Activated CD8-positive, alpha-beta memory T cell treated with anti-CD3 and anti-CD28 coated beads, Interleukin-2, amount 50 U/mL, for 24 hours (primary cell): ENCODE measurements around the gene SF3B5.
"Not testable (repeated sequence)": the region's sequence is repeated elsewhere in the genome, so short reads cannot be mapped to it uniquely, and the experiment has no call there.

Experiments used
- DNase-seq: peaks from one replicate; pipeline ENCODE4 v3.0.0-alpha.2; 2020; ENCODE audit errors: extremely low read depth

The SF3B5 gene

GRCh38 chr6:144095134-144096002 is at the start of gene SF3B5:
SF3B5 (minus strand) TSS chr6:144095573; CDS start chr6:144095497, 76 bp downstream.
- DNase-seq: peak; percentile 97

GRCh38 chr6:144144996-144145395 is 49.6 kb upstream of the SF3B5 start:
- DNase-seq: no peak

GRCh38 chr6:144143878-144144277 is 48.5 kb upstream of the SF3B5 start:
- DNase-seq: no peak

GRCh38 chr6:144143106-144143505 is 47.7 kb upstream of the SF3B5 start:
- no peak for DNase-seq

- no peak for DNase-seq
Observed at GRCh38 chr6:144141470-144141869, 46.1 kb upstream of the SF3B5 start.

- DNase-seq: no peak
Observed at GRCh38 chr6:144140867-144141266, 45.5 kb upstream of the SF3B5 start.

- no peak for DNase-seq
Observed at GRCh38 chr6:144139817-144140216, 44.4 kb upstream of the SF3B5 start.

- no peak for DNase-seq
Observed at GRCh38 chr6:144138542-144138941, 43.2 kb upstream of the SF3B5 start.

- no peak for DNase-seq
Observed at GRCh38 chr6:144134737-144135136, 39.4 kb upstream of the SF3B5 start.

- DNase-seq: no peak
Observed at GRCh38 chr6:144134176-144134575, 38.8 kb upstream of the SF3B5 start.

- no peak for DNase-seq
Observed at GRCh38 chr6:144133225-144133821, 38.0 kb upstream of the SF3B5 start.

GRCh38 chr6:144132167-144132690 is 36.9 kb upstream of the SF3B5 start:
- not testable (repeated sequence) for DNase-seq

GRCh38 chr6:144131248-144131709 is 35.9 kb upstream of the SF3B5 start:
- no peak for DNase-seq

- no peak for DNase-seq
Observed at GRCh38 chr6:144129469-144129868, 34.1 kb upstream of the SF3B5 start.

- no peak for DNase-seq
Observed at GRCh38 chr6:144127097-144127496, 31.7 kb upstream of the SF3B5 start.

GRCh38 chr6:144123836-144124235 is 28.5 kb upstream of the SF3B5 start:
- DNase-seq: no peak

GRCh38 chr6:144123421-144123820 is 28.0 kb upstream of the SF3B5 start:
- DNase-seq: no peak

- no peak for DNase-seq
Observed at GRCh38 chr6:144122861-144123260, 27.5 kb upstream of the SF3B5 start.

GRCh38 chr6:144119376-144119775 is 24.0 kb upstream of the SF3B5 start:
- no peak for DNase-seq

- DNase-seq: no peak
Observed at GRCh38 chr6:144115219-144115618, 19.8 kb upstream of the SF3B5 start.

- no peak for DNase-seq
Observed at GRCh38 chr6:144113366-144113765, 18.0 kb upstream of the SF3B5 start.

- DNase-seq: no peak
Observed at GRCh38 chr6:144110210-144110609, 14.8 kb upstream of the SF3B5 start.

GRCh38 chr6:144106206-144106605 is 10.8 kb upstream of the SF3B5 start:
- no peak for DNase-seq
